Panc1 (cell line): ENCODE measurements around the gene STAP2. TPM values are rescaled to one million over a fixed set of nuclear protein-coding genes. Genes with fewer than 3 reads are reported as not detected.

ENCODE experiments used
- ATAC-seq: fragments of 200-7000 bp; cut with Tn5 transposase; 2 replicates; pipeline ENCODE4 v1.9.1; 2020; ENCODE audit warnings: mild to moderate bottlenecking, moderate library complexity
- BruUV-seq: library from RNA; stranded (reverse); fragments of 400-500 nt; replicated peaks from 2 replicates; lab custom pipeline; 2021; lab: Mats Ljungman, UMichigan
- CTCF ChIA-PET: fragments of 300-600 bp; sonication (Branson Sonifier 250); formaldehyde crosslinking; loops from one replicate; lab custom pipeline; 2022; ENCODE audit warnings: antibody characterized with exemption; lab: Charles Lee
- POLR2A ChIA-PET: fragments of 300-600 bp; sonication (Branson Sonifier 250); formaldehyde crosslinking; loops from one replicate; lab custom pipeline; 2022; ENCODE audit warnings: antibody characterized with exemption; lab: Charles Lee
- DNase-seq: peaks from one replicate; pipeline ENCODE4 v3.0.0-alpha.2; 2010; ENCODE audit warnings: low read depth, low spot score
- H3K27ac ChIP-seq: 2 replicates; pipeline ENCODE4 v1.5.1; 2011; ENCODE audit warnings: mild to moderate bottlenecking, low read length, inconsistent platforms
- H3K27me3 ChIP-seq: fragments of 200-500 bp; sonication (Bioruptor generic); 2 replicates; pipeline ENCODE4 v1.6.0; 2014; ENCODE audit warnings: low read length, inconsistent platforms; ENCODE audit not compliant: control insufficient read depth, insufficient read depth
- H3K36me3 ChIP-seq: fragments of 200-500 bp; sonication (Bioruptor generic); 2 replicates; pipeline ENCODE4 v1.5.1; 2014; ENCODE audit warnings: inconsistent platforms, mild to moderate bottlenecking, low read length, moderate library complexity; ENCODE audit not compliant: control insufficient read depth, insufficient read depth
- H3K4me1 ChIP-seq: 2 replicates; pipeline ENCODE4 v1.5.1; 2011; ENCODE audit warnings: inconsistent platforms, mild to moderate bottlenecking, low read length, moderate library complexity; ENCODE audit not compliant: control insufficient read depth, insufficient read depth
- H3K4me3 ChIP-seq, 2 experiments: 2 replicates each; pipeline ENCODE4 v1.5.1; 2011 to 2012; ENCODE audit warnings: low read depth in 2 of 2, low read length in 2 of 2, mild to moderate bottlenecking in 2 of 2, inconsistent platforms in 1 of 2, moderate library complexity in 1 of 2
- H3K9me3 ChIP-seq: fragments of 200-500 bp; sonication (Bioruptor generic); 2 replicates; pipeline ENCODE4 v1.5.1; 2014; ENCODE audit warnings: low read depth, mild to moderate bottlenecking, inconsistent platforms, low read length, moderate library complexity; ENCODE audit not compliant: control insufficient read depth, insufficient read depth
- CTCF ChIP-seq: fragments of 450-650 bp; IDR thresholded peaks from 2 replicates; pipeline ENCODE4 v1.5.1; 2017; ENCODE audit warnings: mild to moderate bottlenecking
- POLR2AphosphoS5 ChIP-seq: IDR thresholded peaks from 2 replicates; pipeline ENCODE4 v1.6.1; 2012; ENCODE audit warnings: mild to moderate bottlenecking, low read depth, low read length, moderate library complexity
- REST ChIP-seq, 2 experiments: IDR thresholded peaks; 2 replicates each; pipeline ENCODE4 v1.6.1; 2011 to 2012; ENCODE audit warnings: low read depth in 2 of 2, control low read depth in 1 of 2, low read length in 1 of 2, mild to moderate bottlenecking in 1 of 2, moderate library complexity in 1 of 2; ENCODE audit not compliant: insufficient read depth in 1 of 2
- SIN3A ChIP-seq: IDR thresholded peaks from 2 replicates; pipeline ENCODE4 v1.6.1; 2012; ENCODE audit warnings: low read depth, mild to moderate bottlenecking, low read length, moderate library complexity, borderline replicate concordance; ENCODE audit not compliant: insufficient read depth
- TCF7L2 ChIP-seq: IDR thresholded peaks from 2 replicates; pipeline ENCODE4 v1.6.1; 2011; ENCODE audit warnings: mild to moderate bottlenecking, low read depth, low read length, inconsistent platforms
- in situ Hi-C: cut with HindIII; loops from 2 replicates; pipeline ENCODE4 v1.10.0; 2016; ENCODE audit warnings: low sequenced_read_pairs, low pct_unique_long_range_greater_than_20kb
- intact Hi-C: fragments of 100-400 bp; cut with micrococcal nuclease; formaldehyde crosslinking; loops from one replicate; pipeline ENCODE4 v1.10.0; 2022; ENCODE audit not compliant: unreplicated experiment
- total RNA-seq: library from RNA; stranded (reverse); gene quantifications from one replicate; pipeline ENCODE4 v1.2.1, GENCODE V29; 2021; ENCODE audit not compliant: unreplicated experiment

Gene STAP2
- total RNA-seq, 1 experiment from 2014 or later: 10.0 TPM

DNA sequence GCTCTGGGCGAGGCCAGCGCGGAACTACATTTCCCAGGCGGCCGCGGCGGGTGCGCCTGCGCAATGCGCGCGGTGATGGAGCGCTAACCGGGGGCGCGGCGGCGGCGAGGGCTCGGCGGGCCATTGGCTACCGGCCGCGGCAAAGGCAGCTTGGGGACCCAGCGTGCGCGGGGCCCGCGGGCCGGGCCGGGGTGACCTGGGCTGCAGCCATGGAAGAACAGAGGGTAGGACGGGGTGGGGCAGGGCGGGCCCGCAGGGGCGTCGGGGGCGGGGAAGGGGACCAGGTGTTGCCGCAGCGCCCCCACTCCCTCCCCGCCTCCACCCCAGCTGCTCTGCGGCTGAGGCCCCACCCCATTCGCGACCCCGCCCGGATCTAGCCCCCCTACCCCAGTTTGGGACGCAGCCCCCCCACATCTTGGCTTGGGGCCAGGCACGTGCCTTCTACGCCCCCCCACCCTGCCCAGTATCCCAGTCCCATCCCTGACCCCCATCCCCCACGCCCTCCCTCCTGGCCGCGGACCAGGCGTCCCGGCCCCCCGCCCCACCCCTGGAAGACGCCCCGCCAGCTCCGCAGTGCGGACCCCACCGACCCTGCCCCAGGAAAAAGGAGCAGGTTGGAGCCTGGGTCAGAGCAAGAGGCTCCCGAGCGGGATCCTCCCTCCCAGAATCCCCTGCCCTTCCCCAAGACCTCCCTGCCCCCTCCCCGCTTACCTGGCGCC lies 33.9 kb downstream of the STAP2 start, which contains the start of gene FSD1:
TSS of gene FSD1 (plus strand) at position 61 of the 719 bp plus-strand sequence. CDS start at position 210, 149 bp downstream.
- Histone ChIP-seq H3K4me1 (peaks cover 5% of the 10 kb centered on the region), H3K4me3 (peak within 1 kb of the TSS; percentile 21 to 37; a peak in 3 of 4 replicates), H3K27me3 (no peaks in the 10 kb centered on the region), H3K27ac (no peak within 1 kb of the TSS), H3K9me3 (no peaks in the 10 kb centered on the region), H3K36me3 (no peaks in the 10 kb centered on the region)
- intact Hi-C loops (no loop called here), in situ Hi-C loops (no loop called here)
- BruUV-seq: no TSS peak
- no peak for TF ChIP-seq SIN3A
- TF ChIP-seq POLR2AphosphoS5: no peak
- no peak for TF ChIP-seq REST (IDR thresholded peaks at IDR 0.05; ENCODE audit: insufficient read depth in 1 of 2, low read depth in 2 of 2, low read length in 1 of 2)
- no peak for TF ChIP-seq TCF7L2
- TF ChIP-seq CTCF: no peak
- ATAC-seq (peak; percentile 94), DNase-seq (no peak)
- ChIA-PET CTCF (interaction anchor here (0.5 kb wide), 1 partner anchor 76 kb away, joined by 5 read pairs; no protein-coding TSS in a partner anchor), POLR2A (interaction anchor here (0.6 to 0.7 kb wide), 3 partner anchors 56 to 1353 kb away, joined by 5 to 12 read pairs (median 6); no protein-coding TSS in a partner anchor)

DNA sequence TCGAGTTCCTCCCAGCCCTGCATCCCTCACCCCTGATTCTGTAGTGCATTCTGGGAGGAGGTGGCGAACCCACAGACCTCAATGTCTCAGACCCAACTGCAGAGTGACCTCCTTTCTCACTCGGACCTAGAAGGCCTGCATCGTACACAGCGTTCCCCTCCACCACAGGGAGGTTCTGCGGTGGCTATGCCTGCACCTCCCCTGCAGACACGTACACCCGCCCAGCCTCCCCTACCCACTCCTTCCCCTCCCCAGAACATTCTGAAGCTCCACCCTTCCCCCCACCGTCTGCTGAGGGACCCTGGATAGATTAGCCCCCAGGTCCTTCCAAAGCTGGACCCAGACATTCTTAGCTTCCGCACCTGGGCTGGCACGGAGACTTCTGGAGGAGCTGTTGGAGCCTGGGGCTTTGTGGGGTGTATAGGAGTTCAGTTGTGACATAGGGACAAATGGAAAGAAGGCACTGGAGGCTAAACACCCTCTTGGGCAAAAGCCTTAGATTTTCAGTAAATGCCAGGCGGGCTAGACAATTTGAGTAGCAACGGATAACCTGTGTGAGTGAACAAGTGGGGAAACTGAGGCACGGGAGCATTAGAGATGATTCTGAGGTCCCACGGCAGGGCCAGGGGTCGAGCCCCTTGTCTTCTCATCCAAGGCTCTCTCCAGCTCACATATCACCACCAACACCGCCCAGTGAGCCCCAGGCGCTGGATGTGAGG lies 34.6 kb downstream of the STAP2 start:
- intact Hi-C loops (no loop called here), in situ Hi-C loops (no loop called here)
- Histone ChIP-seq H3K4me1 (peaks cover 5% of the 10 kb centered on the region), H3K27me3 (no peaks in the 10 kb centered on the region), H3K9me3 (no peaks in the 10 kb centered on the region), H3K27ac (no peak overlapping the region), H3K36me3 (no peaks in the 10 kb centered on the region), H3K4me3 (peak overlapping the region; percentile 21 to 37; a peak in 3 of 4 replicates)
- DNase-seq: no peak
- ChIA-PET CTCF (no interaction called here), POLR2A (interaction anchor here (0.5 to 0.6 kb wide), 3 partner anchors 30 to 1353 kb away, joined by 3 to 6 read pairs (median 5); no protein-coding TSS in a partner anchor)
- ATAC-seq: no peak
- no TSS peak for BruUV-seq
- TF ChIP-seq POLR2AphosphoS5 (no peak), REST (IDR thresholded peaks at IDR 0.05; ENCODE audit: insufficient read depth in 1 of 2, low read depth in 2 of 2, low read length in 1 of 2) (no peak), SIN3A (no peak), CTCF (no peak)
